ENCODE data around the gene TRIO. TPM values are rescaled to one million over a fixed set of nuclear protein-coding genes. Genes with fewer than 3 reads are reported as not detected.

Gene TRIO
- total and polyA plus RNA-seq, 2 donors (not counting 3 experiments of a cell fraction or from before 2014, with no cell fraction given), result 82.9 to 248 TPM

DNA sequence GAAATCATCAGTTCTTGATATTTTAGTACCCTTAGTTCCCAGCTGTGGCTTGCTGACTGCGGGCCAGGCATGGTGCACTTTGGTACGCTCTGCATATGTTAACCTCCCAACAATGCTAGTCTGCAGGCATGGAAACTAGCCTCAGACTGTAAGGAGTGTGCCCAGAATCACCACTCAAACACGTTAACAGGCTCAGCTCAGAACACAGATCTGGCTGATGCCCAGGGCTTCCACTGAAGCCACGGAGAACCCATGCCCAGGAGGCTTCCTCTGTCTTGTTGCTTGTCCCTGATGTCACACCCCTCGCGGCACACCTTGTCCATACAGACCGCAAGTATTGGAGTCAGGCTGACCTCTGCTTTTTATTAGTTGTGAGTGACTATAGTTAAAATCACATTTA is 251.2 kb downstream of the TRIO start:
- peaks cover 26% of the 10 kb centered on the region for H3K4me1 ChIP-seq (ENCODE audit: control insufficient read depth, extremely low read depth, insufficient read depth, low read length)
- no peak for TF ChIP-seq EZH2 (IDR thresholded peaks at IDR 0.05; ENCODE audit: borderline replicate concordance, low read depth, low read length, severe bottlenecking)
- no peak for TF ChIP-seq JUN (IDR thresholded peaks at IDR 0.05; ENCODE audit: borderline replicate concordance, insufficient read depth, insufficient read length, low read depth)
- TF ChIP-seq CTCF (IDR thresholded peaks at IDR 0.05; ENCODE audit: extremely low read depth in 1 of 2, insufficient read depth in 1 of 2, low read depth in 1 of 2, low read length in 2 of 2), result no peak
- TF ChIP-seq GATA2 (IDR thresholded peaks at IDR 0.05; ENCODE audit: insufficient read depth, insufficient read length, low read depth, low read length), result no peak
- no peak for TF ChIP-seq MYC (IDR thresholded peaks at IDR 0.05; ENCODE audit: low read depth, low read length)
- TF ChIP-seq POLR2AphosphoS5 (IDR thresholded peaks at IDR 0.05; ENCODE audit: insufficient read depth, low read depth, low read length), result no peak
- TF ChIP-seq FOS (IDR thresholded peaks at IDR 0.05; ENCODE audit: borderline replicate concordance, insufficient read depth, low read length), result no peak
- TF ChIP-seq POLR2A (IDR thresholded peaks at IDR 0.05; ENCODE audit: low read depth, low read length), result no peak
- TF ChIP-seq MAX (IDR thresholded peaks at IDR 0.05; ENCODE audit: insufficient read depth, insufficient read length), result no peak
- FAIRE-seq (no peak), DNase-seq (ENCODE audit: low read depth, low spot score) (no peak)
- ChIA-PET POLR2A (no interaction called here), CTCF (interaction anchor here (1.3 to 1.4 kb wide), 2 partner anchors 49 to 254 kb away, joined by 3 read pairs; no protein-coding TSS in a partner anchor)
- H3K27me3 ChIP-seq (ENCODE audit: control insufficient read depth in 2 of 2, insufficient read depth in 2 of 2, low read length in 2 of 2), result no peaks in the 10 kb centered on the region
- H3K36me3 ChIP-seq (ENCODE audit: control insufficient read depth in 2 of 2, extremely low read depth in 1 of 2, insufficient read depth in 2 of 2, low read length in 2 of 2), result peaks cover 12 to 23% of the 10 kb centered on the region in 2 experiments
- no peak overlapping the region for H3K4me3 ChIP-seq (replicated peaks in 1 of 3; ENCODE audit: insufficient read depth in 1 of 3, low read depth in 1 of 3, low read length in 3 of 3)
- no peaks in the 10 kb centered on the region for H3K79me2 ChIP-seq (ENCODE audit: control insufficient read depth, insufficient read depth, low read length)
- no peak overlapping the region for H3K27ac ChIP-seq (ENCODE audit: insufficient read depth, low read depth, low read length)
- no peak overlapping the region for H3K4me2 ChIP-seq (ENCODE audit: insufficient read depth, low read length)
- H3K9ac ChIP-seq (replicated peaks; ENCODE audit: extremely low read depth, insufficient read depth, low read length), result no peak overlapping the region
- no peaks in the 10 kb centered on the region for H3K9me3 ChIP-seq (replicated peaks; ENCODE audit: control insufficient read depth, insufficient read depth, low read length)
- no TSS peak for BruUV-seq (replicated peaks)
- H3K9me1 ChIP-seq (replicated peaks; ENCODE audit: control insufficient read depth, extremely low read depth, insufficient read depth, low read length), result no peaks in the 10 kb centered on the region
- no peak overlapping the region for H2AFZ ChIP-seq (ENCODE audit: low read depth, low read length)
- H4K20me1 ChIP-seq (replicated peaks; ENCODE audit: control insufficient read depth, extremely low read depth, insufficient read depth, low read length), result no peaks in the 10 kb centered on the region
- intact Hi-C loops (cut with micrococcal nuclease), result no loop called here
- dilution Hi-C loops (cut with MboI; ENCODE audit: extremely low pct_ligation_motif_present, low sequenced_read_pairs), result loop anchor here (25.0 kb wide), 1 partner anchor 243 kb away; no protein-coding TSS in a partner anchor
